Measurements from ENCODE around the gene RBM23.
"Not testable (repeated sequence)": the region's sequence is repeated elsewhere in the genome, so short reads cannot be mapped to it uniquely, and the experiment has no call there.

RBM23 gene

DNA sequence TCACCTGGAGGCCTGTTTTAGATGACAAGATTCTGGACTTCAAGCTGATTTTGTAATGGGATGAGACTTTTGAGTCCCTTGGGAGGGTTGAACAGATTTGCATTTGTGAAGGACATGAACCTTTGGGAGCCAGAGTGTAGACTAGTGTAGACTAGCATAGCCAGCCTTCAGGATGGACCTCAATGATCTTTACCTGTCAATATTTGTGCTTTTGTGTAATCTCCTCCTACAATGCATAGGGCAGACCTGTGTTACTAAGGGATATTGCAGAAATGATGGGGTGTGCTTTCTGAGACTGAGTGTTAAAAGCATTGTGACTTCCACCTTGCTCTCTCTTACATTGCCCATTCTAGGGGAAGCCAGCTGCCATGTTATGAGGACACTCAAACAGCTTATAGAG, 57.3 kb downstream of the RBM23 start:
- DNase-seq: no peak

DNA sequence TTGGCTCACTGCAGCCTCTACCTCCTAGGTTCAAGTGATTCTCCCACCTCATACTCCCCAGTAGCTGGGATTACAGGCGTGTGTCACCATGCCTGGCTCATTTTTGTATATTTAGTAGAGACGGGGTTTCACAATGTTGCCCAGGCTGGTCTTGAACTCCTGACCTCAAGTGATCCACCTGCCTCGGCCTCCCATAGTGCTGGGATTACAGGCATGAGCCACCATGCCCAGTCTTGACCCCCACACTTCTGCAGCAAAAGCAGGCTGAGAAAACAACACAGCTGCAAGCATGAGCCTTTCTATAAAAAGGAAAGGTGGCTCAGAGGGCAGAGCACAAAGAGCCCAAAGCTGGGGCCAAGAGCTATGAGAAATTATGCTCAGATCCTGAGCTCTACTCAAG, 58.6 kb downstream of the RBM23 start:
- DNase-seq: not testable (repeated sequence)

DNA sequence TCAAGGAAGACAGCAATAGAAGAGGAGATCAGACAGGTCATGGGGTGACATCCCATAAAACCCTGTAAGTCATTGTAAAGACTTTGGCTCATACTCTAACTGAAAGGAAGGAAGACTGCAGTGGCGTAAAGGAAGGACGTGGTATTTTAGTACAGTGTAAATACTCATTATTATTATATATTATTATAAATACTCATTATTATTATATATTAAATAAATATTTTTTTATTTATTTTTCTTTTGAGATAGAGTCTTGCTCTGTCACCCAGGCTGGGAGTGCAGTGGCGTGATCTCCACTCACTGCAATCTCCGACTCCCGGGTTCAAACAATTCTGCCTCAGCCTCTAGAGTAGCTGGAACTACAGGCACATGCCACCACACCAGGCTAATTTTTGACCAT, 62.5 kb downstream of the RBM23 start:
- DNase-seq: no peak

DNA sequence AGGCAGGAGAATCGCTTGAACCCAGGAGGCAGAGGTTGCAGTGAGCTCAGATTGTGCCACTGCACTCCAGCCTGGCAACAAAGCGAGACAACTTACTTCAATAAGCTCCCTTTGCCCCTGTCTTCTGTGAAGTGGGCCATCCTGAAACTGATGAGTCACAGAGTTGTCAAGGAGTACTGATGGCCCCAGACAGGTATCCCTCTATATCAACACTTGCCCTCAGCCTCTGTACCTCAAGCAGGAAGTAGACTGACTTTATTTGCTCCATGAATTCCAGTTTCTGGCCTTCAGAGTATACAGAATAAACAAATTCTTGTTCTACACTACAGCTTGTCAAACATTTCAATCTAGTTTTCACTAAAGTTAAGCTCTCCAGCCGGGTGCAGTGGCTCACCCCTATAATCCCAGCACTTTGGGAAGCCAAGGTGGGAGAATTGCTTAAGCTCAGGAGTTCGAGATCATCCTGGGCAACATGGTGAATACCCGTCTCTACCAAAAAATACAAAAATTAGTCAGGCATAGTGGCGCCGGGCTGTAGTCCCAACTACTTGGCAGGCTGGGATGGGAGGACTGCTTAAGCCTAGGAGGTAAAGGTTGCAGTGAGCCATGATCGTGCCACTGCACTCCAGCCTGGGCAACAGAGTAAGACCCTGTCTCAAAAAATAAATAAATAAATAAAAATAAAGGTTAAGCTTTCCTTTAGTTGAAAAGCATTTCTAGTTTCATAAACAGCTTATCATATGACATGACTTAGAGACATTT, 63.8 kb downstream of the RBM23 start:
- no peak for DNase-seq

DNA sequence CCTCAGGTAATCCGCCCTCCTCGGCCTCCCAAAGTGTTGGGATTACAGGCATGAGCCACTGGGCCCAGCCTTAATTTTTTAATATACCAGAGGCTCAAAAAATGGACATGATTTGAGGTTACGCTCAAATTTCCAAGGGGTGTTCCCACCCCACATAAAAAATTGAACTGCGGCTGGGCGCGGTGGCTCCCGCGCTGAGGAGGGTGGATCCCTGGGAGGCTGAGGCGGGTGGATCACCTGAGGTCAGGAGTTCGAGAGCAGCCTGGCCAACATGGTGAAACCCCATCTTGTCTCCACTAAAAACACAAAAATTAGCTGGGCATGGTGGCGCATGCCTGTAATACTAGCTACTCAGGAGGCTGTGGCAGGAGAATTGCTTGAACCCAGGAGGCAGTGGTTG, 64.7 kb downstream of the RBM23 start:
- DNase-seq: not testable (repeated sequence)

DNA sequence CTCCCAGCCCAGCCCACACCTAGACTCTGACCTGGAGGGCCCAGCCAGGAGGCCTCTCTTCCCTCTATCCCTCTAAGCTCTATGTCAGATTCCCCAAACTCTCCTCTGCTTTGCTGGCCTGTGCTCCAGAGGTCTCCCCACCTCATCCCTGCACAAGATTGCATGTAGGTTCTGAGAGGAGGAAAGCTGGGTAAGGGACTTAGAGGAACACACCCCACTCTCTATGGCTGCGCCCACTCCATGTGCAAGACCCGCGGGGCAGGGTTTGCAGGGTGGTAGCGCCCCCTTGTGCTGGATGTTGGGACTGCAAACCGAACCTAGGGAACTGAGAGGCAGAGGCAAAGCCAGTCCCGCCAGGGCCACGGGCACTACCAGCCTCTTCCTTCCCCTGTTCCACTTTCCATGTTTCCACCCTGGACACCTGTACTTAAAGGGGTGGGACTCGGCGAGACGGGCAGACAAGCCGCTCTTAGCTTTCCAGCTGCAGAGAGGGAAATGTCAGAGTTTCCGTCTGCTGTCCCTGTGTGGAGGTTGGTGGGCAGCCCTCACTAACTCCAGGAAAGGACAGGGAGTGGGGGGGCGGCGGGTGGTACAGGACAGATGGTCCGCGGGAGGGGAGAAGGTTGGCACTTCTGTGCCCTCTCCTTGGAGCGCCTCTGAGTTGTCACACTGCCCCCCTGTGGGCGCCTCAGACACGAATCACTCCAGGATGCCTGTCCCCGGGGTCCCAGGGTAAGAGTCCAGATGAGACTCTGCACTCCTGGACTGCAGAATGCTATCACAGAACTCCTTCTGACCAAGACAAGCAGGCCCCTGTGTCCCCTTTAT, 65.8 kb downstream of the RBM23 start:
- peak; percentile 100 for DNase-seq

DNA sequence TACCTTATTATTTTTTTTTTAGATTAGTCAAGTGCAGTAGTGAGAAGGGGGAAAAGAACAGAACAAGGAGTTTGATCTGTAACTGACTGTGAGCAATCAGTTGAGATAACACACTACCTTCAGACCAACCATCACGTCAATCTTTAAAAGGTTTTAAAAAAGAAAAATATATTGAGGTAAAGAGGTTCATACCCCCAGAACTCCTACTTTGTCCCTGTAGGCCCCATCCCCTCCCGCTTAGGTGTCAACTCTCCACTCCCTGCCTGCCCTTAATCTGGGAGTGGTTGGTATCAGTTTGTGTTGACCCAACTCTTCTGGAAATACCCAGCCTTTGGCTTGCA, 66.4 kb downstream of the RBM23 start:
- DNase-seq: no peak

DNA sequence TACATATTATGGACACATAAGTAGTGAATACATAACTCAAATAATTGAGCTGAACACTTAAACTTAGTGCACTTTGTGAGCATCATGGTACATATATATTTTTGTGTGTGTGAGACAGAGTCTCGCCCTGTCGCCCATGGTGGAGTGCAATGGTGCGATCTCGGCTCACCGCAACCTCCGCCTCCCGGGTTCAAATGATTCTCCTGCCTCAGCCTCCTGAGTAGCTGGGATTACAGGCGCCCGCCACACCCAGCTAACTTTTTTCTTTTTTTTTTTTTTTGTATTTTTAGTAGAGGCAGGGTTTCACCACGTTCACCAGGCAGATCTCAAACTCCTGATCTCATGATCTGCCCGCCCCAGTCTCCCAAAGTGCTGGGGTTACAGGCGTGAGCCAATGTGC, 66.8 kb downstream of the RBM23 start:
- DNase-seq: not testable (repeated sequence)

DNA sequence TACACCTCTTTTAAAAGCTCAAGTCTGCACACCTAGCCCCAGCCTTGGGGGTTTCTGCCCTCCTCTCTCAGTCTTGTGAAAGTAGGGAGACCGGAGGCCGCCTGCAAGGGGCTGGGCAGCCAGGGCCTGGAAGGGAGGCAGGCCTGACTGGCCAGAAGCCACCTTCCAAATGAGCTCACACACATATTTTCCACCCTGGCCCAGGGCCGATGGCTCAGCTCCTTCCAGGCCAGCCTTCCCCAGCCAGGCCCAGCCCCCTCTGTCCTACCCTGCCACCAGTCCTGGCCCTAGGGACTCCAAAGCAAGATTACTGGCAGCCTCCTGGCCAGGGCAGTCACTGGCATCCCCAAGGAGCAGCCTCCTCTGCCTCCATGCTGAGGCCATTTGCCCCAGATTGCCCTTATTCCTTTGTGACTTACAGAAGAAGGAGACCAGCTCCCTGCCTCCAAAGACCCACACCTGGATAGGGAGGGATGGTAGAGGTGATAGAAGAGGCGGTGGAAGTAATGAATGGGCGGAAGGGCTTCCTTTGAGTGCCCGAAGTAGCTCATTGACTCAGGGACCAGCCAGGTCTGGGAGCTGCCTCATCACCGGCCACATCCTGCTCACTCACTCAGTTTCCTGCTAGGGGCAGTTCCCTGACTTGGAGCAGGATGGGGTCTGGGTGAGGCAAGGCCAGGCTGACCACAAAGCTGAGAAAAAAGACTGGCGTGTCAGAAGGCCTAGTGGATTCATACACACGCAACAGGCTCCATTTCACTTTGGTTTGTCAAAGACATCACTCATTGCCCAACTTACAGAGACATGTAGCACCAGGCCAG, 67.8 kb downstream of the RBM23 start:
- no peak for DNase-seq

DNA sequence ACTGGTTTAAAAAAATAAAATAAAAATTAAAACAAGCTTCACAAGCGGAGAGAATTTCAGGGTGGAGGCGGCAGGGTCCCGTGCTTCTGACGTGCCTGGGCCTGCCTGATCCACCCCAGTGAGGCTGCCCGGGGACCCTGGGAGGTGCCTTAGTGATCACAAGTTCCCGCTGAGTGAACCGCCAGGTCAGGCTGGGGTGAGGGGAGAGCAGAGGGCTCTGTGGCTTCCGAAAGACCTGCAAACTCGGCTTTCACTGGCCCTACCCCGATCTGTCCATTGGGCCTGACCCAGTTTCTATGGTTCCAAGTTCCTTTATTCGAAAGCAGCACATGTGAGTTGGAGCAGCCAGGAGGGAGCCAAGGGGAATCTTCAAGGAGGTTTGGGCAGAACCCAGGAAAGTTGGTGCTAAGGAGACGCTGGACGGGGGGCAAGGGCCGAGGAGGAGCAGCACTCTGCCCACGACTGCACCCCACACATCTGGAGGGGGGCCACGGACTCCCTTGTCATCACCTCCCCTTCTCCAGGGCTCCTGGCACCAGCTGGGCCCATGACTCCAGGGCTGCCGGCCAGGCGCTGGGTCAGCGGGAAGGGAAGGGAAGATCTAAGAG, 69.6 kb downstream of the RBM23 start:
- DNase-seq: no peak

DNA sequence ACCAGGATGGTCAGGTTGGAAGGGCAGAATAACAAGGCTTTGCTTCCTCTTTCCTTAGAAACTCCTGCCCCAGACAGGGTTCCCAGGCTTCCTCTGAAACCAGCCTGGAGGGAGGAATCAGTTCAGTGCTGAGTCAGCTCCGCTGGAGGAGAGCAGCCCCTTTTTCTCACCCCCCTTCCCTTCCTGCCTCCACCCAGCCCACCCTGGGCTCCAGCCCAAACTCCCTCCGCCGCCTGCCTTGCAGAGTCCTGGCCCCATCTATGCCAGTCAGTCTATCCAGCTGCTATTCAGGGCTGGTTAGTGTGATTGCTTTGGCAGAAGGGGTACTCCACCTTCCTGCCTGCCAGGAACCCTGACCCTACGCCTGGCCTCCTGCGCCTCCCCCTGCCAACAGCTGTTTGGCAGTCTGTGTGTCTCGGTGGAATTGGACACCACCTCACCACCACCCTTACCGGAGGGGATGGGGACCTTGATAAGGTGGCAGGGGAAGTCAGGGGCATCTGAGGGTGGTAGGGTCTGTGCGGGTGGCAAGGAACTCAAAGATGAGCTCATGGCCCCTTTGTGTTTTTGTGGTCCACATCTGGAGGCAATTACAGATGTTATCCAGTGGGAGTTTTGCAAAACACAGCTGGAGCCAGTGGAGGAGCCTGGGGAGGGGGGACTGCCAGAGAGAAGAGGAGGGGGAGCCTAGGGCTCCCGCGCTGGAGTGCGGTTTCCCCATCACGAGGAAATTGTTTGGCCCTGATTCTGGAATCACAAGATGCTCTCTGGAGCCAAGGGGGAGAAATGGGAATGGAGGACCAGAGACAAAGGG, 70.4 kb downstream of the RBM23 start:
- no peak for DNase-seq

DNA sequence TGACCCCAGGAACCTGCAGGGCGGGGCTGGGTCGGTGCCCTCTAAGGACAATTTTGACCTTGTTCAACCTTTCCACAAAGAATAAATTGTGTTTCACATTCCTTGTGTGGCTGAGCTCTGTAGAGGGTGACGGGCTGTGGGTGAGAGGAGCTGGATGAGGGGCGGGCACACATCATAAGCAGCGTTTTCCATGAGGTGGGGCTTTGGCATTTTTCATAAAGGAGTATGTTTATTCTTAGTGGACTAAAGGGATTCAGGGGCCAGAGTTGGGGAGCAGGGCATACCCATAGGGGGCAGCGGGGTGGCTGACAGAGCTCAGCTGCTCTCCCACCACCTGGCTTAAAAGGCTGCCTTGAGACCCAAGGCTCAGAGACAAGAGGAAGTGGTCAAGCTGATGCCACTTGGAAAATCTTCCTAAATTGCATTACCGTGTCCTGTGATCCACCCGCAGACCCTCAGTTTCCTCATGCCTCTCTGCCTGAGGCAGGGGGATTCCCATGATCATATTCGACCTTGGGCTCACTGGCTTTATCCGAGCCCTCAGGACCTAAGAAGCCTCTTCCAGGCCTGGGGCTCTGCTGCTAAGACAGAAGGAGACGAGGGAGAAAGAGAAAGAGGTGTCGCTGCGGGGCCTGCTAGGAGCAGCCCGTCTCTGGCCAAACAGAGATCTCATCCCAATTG, 71.1 kb downstream of the RBM23 start:
- no peak for DNase-seq

DNA sequence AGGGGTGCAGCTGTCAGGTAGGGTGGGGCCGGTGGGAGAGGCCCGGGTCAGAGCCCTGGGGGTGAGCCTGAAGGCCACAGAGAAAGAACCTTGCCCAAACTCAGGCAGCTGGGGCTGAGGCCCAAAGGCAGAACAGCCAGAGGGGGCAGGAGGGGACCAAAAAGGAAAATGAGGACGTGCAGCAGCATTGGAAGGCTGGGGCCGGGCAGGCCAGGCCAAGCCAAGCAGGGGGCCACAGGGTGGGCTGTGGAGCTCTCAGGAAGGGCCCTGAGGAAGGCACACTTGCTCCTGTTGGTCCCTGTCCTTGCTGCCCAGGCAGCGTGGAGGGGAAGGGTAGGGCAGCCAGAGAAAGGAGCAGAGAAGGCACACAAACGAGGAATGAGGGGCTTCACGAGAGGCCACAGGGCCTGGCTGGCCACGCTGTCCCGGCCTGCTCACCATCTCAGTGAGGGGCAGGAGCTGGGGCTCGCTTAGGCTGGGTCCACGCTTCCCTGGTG, 72.1 kb downstream of the RBM23 start:
- no peak for DNase-seq

DNA sequence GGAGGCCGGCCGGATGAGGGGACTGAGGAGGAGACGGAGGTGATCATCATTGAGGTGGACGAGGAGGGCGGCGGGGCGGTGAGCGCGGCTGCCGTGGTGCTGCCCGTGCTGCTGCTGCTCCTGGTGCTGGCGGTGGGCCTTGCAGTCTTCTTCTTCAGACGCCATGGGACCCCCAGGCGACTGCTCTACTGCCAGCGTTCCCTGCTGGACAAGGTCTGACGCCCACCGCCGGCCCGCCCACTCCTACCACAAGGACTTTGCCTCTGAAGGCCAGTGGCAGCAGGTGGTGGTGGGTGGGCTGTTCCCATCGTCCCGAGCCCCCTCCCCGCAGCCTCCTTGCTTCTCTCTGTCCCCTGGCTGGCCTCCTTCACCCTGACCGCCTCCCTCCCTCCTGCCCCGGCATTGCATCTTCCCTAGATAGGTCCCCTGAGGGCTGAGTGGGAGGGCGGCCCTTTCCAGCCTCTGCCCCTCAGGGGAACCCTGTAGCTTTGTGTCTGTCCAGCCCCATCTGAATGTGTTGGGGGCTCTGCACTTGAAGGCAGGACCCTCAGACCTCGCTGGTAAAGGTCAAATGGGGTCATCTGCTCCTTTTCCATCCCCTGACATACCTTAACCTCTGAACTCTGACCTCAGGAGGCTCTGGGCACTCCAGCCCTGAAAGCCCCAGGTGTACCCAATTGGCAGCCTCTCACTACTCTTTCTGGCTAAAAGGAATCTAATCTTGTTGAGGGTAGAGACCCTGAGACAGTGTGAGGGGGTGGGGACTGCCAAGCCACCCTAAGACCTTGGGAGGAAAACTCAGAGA, 72.9 kb downstream of the RBM23 start:
- no peak for DNase-seq

DNA sequence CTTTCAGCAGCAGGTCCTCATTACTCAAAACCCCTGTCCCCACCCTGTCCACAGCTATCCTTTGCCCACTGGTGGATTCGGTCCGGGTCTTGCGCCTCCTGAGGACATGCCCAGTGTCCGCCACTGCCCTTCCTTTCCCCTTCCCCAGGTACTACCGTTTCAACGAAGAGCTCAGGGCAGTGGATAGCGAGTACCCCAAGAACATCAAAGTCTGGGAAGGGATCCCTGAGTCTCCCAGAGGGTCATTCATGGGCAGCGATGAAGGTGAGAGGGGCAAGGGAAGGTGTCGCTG, 73.9 kb downstream of the RBM23 start:
- DNase-seq: no peak

DNA sequence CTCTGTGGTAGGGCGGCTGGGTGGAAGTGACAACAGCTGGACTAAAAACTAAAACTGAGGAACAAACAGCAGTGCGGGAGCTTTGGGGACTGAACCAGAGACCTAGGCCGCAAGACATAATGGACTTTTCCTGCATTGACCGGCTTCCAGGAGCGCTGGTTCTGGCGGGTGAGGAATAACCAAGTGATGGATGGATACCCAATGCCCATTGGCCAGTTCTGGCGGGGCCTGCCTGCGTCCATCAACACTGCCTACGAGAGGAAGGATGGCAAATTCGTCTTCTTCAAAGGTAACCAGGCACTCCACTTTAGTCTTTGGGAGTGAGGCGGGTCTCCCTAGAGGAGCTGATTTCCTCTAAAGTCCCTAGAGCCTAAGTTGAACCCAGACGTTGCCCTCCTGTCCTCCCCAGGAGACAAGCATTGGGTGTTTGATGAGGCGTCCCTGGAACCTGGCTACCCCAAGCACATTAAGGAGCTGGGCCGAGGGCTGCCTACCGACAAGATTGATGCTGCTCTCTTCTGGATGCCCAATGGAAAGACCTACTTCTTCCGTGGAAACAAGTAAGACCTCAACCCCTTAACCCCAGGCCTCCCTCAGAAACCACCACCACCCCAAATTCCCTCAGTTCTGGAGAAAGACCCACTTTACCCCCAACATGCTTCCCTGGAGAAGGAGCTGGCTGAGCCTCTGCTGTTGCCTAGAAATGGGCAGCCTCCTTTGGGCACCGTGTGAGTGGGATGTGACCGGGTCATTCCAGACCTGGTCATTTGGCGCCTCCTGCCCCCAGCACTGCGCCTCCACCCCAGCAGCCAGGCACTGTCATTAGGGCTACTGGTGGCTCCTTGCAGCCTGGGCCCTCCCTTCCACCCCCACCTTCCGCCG, 74.5 kb downstream of the RBM23 start:
- no peak for DNase-seq
